Sigmoid colon (tissue), 3 donors: ENCODE measurements around the gene RAD17.
"Not testable (repeated sequence)": the region's sequence is repeated elsewhere in the genome, so short reads cannot be mapped to it uniquely, and the experiment has no call there.

ENCODE experiments used
- POLR2A ChIP-seq, 2 donors: fragments of 450-650 bp; IDR thresholded peaks; one replicate each; pipeline ENCODE4 v1.6.1; 2016; ENCODE audit warnings: antibody characterized with exemption in 2 of 2, mild to moderate bottlenecking in 2 of 2, moderate library complexity in 2 of 2
- TF ChIP-seq, protein P1 (sequence below), 4 experiments: fragments of 450-650 bp in 3 of 4; fragments of 200-600 bp in 1 of 4; IDR thresholded peaks; one replicate each; pipeline ENCODE4 v1.5.1; 2016 to 2019; ENCODE audit warnings: antibody characterized with exemption in 4 of 4, mild to moderate bottlenecking in 3 of 4, moderate library complexity in 2 of 4

- TF ChIP-seq, protein P1, sequence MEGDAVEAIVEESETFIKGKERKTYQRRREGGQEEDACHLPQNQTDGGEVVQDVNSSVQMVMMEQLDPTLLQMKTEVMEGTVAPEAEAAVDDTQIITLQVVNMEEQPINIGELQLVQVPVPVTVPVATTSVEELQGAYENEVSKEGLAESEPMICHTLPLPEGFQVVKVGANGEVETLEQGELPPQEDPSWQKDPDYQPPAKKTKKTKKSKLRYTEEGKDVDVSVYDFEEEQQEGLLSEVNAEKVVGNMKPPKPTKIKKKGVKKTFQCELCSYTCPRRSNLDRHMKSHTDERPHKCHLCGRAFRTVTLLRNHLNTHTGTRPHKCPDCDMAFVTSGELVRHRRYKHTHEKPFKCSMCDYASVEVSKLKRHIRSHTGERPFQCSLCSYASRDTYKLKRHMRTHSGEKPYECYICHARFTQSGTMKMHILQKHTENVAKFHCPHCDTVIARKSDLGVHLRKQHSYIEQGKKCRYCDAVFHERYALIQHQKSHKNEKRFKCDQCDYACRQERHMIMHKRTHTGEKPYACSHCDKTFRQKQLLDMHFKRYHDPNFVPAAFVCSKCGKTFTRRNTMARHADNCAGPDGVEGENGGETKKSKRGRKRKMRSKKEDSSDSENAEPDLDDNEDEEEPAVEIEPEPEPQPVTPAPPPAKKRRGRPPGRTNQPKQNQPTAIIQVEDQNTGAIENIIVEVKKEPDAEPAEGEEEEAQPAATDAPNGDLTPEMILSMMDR (IDR thresholded peaks at IDR 0.05) = not testable (repeated sequence)
- not testable (repeated sequence) for TF ChIP-seq POLR2A (IDR thresholded peaks at IDR 0.05)
Observed at GRCh38 chr5:69453487-69453886, 83.9 kb downstream of the RAD17 start.
